GM21737 (cell line): ENCODE results near the gene CTH.
"Not testable (repeated sequence)": the region's sequence is repeated elsewhere in the genome, so short reads cannot be mapped to it uniquely, and the experiment has no call there.

Source experiments
- ATAC-seq: cut with Tn5 transposase; IDR thresholded peaks from one replicate; pipeline ENCODE4 v1.9.1; 2021; ENCODE audit warnings: mild to moderate bottlenecking, moderate library complexity; ENCODE audit not compliant: unreplicated experiment

Gene CTH

DNA sequence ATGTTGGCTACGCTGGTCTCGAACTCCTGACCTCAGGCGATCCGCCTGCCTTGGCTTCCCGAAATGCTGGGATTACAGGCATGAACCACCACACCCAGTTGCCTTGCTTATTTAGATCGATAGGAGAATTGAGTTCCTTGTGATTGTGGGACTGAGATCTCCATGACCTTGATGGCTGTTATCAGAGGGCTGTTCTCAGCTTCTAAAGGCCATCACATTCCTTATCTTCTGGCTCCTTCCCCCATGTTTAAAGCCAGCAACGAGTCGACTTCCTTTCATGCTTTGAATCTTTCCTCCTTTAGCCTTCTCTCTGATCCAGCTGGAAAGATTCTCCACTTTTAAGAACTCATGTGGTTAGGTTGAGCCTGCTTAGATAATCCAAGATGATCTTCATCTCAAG lies 38.0 kb downstream of the CTH start:
- no peak for ATAC-seq

- not testable (repeated sequence) for ATAC-seq
These were observed 41.3 kb downstream of the CTH start for GRCh38 chr1:70452164-70452939.

DNA sequence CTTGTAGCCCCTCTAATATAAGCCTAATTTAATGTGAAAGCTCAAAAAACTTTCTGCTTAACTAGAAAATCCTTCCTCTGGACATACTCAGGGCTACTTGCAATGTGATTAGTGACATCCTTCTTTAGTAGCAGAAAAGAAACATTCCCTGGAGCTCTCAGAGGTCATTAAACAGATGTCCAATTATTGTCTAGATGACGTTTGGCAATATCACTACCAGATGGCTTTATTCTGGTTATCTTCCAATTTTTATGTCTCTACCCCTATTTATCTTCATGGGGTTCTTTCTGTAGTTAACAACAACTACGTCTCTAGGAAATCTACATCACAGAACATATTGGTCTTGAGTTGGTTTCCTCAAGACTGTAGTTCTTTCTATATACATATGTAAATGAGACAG lies 44.2 kb downstream of the CTH start:
- no peak for ATAC-seq

- no peak for ATAC-seq
These were observed 47.1 kb downstream of the CTH start for GRCh38 chr1:70458131-70458530.

DNA sequence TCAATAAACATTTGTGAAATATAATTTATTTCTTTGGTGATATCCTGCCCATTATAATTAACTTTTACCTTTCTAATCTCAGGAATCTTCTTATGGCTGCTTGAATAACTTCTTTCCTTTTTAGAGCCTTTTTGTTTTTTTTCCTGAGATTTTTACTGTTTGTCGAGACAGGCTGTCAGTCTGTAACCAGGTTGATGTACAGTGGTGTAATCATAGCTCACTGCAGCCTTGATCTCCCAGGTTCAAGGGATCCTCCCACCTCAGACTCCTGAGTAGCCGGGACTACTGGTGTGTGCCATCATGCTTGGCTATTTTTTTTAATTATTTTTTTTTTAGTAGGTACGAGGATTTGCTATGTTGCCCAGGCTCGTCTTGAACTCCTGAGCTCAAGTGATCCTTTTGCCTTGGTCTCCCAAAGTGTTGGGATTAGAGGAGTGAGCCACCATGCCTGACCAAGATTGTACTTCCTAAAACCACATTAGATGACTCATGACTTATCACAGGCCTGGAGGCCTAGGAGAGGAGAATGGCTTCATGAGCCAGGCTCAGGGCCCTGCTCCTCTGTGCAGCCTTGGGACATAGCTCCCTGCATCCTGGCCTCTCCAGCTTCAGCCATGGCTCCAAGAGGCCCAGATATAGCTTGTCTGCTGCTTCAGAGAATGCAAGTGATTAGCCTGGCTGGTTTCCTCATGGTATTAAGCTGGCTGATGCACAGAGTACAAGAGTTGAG lies 48.6 kb downstream of the CTH start:
- no peak for ATAC-seq

DNA sequence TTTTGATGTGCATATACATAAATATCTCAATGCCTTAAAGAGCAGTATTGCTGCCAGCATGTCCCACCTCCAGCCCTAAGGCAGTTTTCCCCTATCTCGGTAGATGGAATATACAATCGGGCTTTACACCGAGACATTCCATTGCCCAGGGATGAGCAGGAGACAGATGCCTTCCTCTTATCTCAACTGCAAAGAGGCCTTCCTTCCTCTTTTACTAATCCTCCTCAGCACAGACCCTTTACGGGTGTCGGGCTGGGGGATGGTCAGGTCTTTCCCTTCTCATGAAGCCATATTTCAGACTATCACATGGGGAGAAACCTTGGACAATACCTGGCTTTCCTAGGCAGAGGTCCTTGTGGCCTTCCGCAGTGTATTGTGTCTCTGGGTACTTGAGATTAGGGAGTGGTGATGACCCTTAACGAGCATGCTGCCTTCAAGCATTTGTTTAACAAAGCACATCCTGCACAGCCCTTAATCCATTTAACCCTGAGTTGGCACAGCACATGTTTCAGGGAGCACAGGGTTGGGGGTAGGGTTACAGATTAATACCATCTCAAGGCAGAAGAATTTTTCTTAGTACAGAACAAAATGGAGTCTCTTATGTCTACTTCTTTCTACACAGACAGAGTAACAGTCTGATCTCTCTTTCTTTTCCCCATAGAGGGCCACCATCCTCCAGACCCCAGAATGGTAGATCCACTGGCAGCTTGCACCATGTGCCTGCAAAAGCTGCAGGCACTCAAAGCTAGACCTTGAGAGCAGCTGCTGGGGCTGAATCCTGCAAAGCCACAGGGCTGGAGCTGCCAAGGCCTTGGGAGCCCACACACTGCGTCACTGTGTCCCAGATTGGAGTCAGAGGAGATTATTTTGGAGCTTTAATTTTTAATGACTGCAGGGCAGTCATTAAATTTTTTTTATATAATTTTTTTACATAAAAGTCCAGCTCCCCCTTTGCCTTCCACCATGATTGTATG lies 50.0 kb downstream of the CTH start:
- ATAC-seq: not testable (repeated sequence)

DNA sequence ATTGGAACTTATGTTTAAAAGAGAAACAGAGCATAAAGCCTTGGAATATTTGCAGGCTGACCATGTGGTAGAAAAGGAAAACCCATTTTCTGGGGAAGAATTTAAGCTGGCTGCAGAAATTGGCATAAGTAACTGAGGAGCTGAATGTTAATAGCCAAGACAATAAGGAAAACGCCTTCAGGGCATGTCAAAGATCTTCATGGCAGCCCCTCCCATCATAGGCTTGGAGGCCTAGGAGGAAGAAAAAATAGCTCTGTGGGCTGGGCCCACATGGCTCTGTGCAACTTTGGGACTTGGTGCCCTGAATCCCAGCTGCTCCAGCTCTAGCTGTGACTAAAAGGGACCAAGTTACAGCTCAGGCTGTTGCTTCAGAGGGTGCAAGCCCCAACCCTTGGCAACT lies 51.5 kb downstream of the CTH start:
- no peak for ATAC-seq

GRCh38 chr1:70465911-70466310 lies 54.8 kb downstream of the CTH start:
- no peak for ATAC-seq

GRCh38 chr1:70467531-70467930 lies 56.5 kb downstream of the CTH start:
- no peak for ATAC-seq

- ATAC-seq: no peak
These were observed 57.1 kb downstream of the CTH start for GRCh38 chr1:70468180-70468579.

DNA sequence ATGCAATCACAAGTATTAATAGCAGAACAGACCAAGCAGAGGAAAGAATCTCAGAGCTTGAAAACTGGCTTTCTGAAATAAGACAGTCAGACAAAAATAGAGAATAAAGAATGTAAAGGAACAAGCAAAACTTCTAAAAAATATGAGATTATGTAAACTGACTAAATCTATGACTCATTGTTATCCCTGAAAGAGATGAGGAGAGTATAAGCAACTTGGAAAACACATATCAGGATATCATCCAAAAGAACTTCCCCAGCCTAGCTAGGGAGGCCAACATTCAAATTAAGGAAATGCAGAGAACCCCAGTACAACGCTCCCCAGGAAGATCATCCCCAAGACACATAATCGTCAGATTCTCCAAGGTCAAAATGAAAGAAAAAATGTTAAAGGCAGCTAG lies 58.1 kb downstream of the CTH start:
- ATAC-seq: not testable (repeated sequence)

GRCh38 chr1:70475023-70475422 lies 64.0 kb downstream of the CTH start:
- ATAC-seq: no peak

DNA sequence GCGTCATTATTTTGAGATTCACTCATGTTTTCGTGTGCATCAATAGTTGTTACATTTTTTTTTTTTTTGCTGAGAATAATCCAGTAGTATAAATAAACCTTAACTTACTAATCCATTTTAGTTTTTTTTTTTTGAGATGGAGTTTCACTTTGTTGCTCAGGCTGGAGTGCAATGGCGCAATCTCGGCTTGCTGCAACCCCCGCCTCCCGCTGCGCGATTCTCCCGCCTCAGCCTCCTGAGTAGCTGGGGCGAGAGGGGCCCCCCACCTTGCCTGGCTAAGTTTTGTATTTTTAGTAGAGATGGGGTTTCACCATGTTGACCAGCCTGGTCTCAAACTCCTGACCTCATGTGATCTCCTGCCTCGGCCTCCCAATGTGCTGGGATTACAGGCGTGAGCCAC lies 66.0 kb downstream of the CTH start:
- no peak for ATAC-seq

DNA sequence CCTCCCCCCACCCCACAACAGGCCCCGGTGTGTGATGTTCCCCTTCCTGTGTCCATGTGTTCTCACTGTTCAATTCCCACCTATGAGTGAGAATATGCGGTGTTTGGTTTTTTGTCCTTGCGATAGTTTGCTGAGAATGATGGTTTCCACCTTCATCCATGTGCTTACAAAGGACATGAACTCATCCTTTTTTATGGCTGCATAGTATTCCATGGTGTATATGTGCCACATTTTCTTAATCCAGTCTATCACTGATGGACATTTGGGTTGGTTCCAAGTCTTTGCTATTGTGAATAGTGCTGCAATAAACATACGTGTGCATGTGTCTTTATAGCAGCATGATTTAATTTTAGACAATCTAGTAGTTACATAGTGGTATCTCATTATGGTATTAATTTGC lies 66.8 kb downstream of the CTH start:
- ATAC-seq: not testable (repeated sequence)

DNA sequence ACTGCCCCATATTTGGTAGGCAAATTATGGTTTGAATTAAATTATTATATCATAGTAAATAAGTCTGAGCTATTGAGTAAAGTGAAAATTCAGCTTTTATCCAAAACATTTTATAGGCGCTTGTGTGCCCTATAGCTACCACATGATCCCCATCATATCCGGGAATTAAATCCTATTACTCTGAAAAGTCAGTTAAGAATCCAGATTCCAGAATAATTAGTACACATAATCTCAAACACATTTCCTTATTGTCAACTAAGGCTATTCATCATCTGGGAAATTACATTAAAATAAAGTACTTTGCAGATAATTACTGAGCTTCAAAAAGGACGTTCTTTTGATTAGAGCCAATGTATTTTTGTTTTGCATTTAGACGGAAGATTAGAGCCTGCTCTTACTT lies 72.3 kb downstream of the CTH start:
- ATAC-seq: no peak

- ATAC-seq: no peak
These were observed 74.6 kb downstream of the CTH start for GRCh38 chr1:70485624-70486023.

DNA sequence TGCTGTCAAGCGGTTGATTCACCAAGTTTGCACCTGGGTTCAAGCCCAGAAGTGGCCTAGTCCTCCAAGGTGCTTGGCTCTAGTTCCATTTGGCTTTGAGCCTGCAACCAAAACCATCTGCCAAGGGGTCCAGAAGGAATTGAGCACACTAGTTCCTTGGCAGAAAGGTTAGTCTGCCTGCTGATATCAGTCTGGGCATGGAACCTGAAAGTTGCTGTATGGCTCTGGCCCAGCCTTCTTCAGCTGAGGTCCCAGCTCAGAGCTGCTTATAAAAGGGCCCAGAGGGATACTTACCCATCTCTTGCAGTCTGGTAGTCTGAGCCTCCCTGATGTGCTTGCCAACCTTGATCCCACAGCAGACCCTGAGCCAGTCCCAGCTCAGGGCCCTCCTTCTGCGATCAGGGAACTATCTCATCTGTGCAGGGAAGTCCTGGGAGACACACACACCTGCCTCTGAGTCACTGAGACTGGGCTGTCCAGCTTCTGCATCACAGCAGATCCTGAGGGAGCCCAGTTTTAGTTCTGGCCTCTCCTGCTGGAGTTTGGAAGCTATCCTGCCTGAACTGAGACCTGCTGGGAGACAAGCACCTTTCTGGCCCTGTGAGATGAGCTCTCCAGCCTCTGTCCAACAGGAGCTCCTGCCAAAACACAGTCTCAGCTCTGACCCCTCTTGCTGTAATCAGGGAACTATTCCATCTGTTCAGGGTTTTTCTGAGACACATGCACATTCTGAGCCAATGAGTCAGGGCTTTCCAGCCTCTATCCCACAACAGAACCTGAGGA lies 75.8 kb downstream of the CTH start:
- no peak for ATAC-seq

DNA sequence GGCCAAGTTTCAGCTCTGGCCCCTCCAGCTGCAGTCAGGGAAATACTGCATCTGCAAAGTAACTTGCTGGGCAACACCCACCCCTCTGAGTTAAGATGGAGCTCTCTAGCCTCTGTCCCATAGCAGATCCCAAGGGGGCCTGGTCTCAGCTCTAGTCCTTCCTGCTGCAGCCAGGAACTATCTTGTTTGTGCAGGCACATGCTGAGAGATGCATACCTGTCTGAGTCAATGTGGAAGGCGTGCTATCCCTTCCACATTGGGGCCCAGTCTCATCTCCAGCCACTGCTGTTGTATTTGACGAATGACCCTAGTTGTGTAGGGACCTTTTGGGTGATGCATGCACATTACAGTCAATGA lies 76.4 kb downstream of the CTH start:
- no peak for ATAC-seq

GRCh38 chr1:70487910-70488665 lies 77.0 kb downstream of the CTH start:
- ATAC-seq: no peak
